Embryonic facial prominence (tissue), 1 donor: ENCODE measurements around the gene EXD1.
"Not testable (repeated sequence)": the region's sequence is repeated elsewhere in the genome, so short reads cannot be mapped to it uniquely, and the experiment has no call there.

Source experiments
- DNase-seq: peaks from one replicate; pipeline ENCODE4 v3.0.0-alpha.2; 2016; ENCODE audit errors: extremely low spot score

Gene EXD1

GRCh38 chr15:41148065-41148464, 82.5 kb downstream of the EXD1 start:
- no peak for DNase-seq

- no peak for DNase-seq
Measured at GRCh38 chr15:41139619-41140018, 90.9 kb downstream of the EXD1 start.

- not testable (repeated sequence) for DNase-seq
Measured at GRCh38 chr15:41139112-41139511, 91.4 kb downstream of the EXD1 start.

GRCh38 chr15:41135580-41135979, 95.0 kb downstream of the EXD1 start:
- not testable (repeated sequence) for DNase-seq

GRCh38 chr15:41133454-41133853, 97.1 kb downstream of the EXD1 start:
- DNase-seq, result no peak
